Gastrocnemius medialis (tissue), 4 donors: ENCODE data around the gene HOXA3. TPM values are rescaled to one million over a fixed set of nuclear protein-coding genes. Genes with fewer than 3 reads are reported as not detected.

Experiments used
- ATAC-seq, 2 donors: fragments of 150-250 bp; one replicate each; pipeline ENCODE4 v1.9.1; 2016
- DNase-seq, 2 donors: peaks; one replicate each; pipeline ENCODE4 v3.0.0-alpha.2; 2019
- H3K27ac ChIP-seq, 4 donors: fragments of 200-600 bp; sonication (generic); 1 replicate in 1 of 4; 2 replicates in 3 of 4; pipeline ENCODE4 v1.5.1; 2016 to 2018; ENCODE audit warnings: mild to moderate bottlenecking in 2 of 4, moderate library complexity in 1 of 4
- H3K27me3 ChIP-seq, 3 donors: fragments of 200-600 bp; sonication (generic) in 2 of 3; 1 replicate in 1 of 3; 2 replicates in 2 of 3; pipeline versions ENCODE4 v1.5.1 to v1.6.0; 2016 to 2019; ENCODE audit warnings: mild to moderate bottlenecking in 1 of 3, moderate library complexity in 1 of 3
- H3K36me3 ChIP-seq, 2 donors: fragments of 200-600 bp; sonication (generic) in 1 of 2; one replicate each; pipeline ENCODE4 v1.5.1; 2017 to 2018
- H3K4me1 ChIP-seq, 2 donors: fragments of 200-600 bp; sonication (generic) in 1 of 2; one replicate each; pipeline ENCODE4 v1.5.1; 2016 to 2017; ENCODE audit warnings: mild to moderate bottlenecking in 2 of 2
- H3K4me3 ChIP-seq, 4 donors: fragments of 200-600 bp; sonication (generic) in 3 of 4; 1 replicate in 1 of 4; 2 replicates in 3 of 4; pipeline ENCODE4 v1.5.1; 2016 to 2019; ENCODE audit warnings: mild to moderate bottlenecking in 2 of 4
- H3K9me3 ChIP-seq, 3 donors: fragments of 200-600 bp; sonication (generic) in 2 of 3; 1 replicate in 1 of 3; 2 replicates in 2 of 3; pipeline ENCODE4 v1.5.1; 2016 to 2019
- POLR2A ChIP-seq, 2 donors: fragments of 450-650 bp; IDR thresholded peaks; one replicate each; pipeline ENCODE4 v1.6.1; 2017; ENCODE audit warnings: antibody characterized with exemption in 2 of 2, mild to moderate bottlenecking in 2 of 2, moderate library complexity in 2 of 2
- in situ Hi-C, 4 donors: fragments of 200-750 bp; cut with MboI; loops; one replicate each; pipeline versions ENCODE4 v1.15.0 to v1.8.0; 2017; ENCODE audit warnings: low sequenced_read_pairs in 4 of 4
- intact Hi-C: fragments of 100-400 bp; cut with DNase I; formaldehyde crosslinking; loops from one replicate; pipeline ENCODE4 v1.15.1; 2023; ENCODE audit warnings: low total_unique reads
- total RNA-seq, 4 donors: library from RNA; depleted of rRNA; stranded (reverse); fragments of >200 nt; gene quantifications; one replicate each; pipeline versions ENCODE4 v1.1.0 to v1.2.3, GENCODE V29; 2016
- TF ChIP-seq, protein P1 (sequence below), 5 experiments: fragments of 450-650 bp in 3 of 5; fragments of 200-600 bp in 2 of 5; sonication (generic) in 2 of 5; IDR thresholded peaks in 4 of 5; conservative IDR thresholded peaks in 1 of 5; 1 replicate in 4 of 5; 2 replicates in 1 of 5; pipeline ENCODE4 v1.5.1; 2016 to 2019; ENCODE audit warnings: antibody characterized with exemption in 5 of 5, mild to moderate bottlenecking in 3 of 5, moderate library complexity in 3 of 5

Gene HOXA3
- total RNA-seq, 4 donors from 2014 or later = 0.53 to 6.2 (median 3.0) TPM

DNA sequence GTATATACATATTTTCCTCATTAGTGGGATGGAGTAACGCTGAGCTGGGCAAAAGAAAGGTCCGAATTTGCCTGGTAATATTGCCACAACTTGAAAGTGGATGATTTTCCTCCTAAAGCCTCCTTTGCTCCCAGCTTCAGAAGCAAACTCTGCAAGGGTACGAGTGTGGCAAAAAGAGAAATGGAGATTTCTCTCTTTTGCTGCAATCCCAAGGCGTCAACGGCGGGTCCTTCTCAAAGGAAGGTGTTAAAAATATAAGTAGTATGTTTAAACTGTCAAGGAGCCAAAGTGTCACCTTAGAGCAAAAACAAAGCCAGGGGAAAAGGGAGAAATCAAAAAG, 37.5 kb downstream of the HOXA3 start:
- DNase-seq (no peak), ATAC-seq (no peak)
- Histone ChIP-seq H3K27ac (peak overlapping the region; percentile 55 to 87 (median 82)), H3K27me3 (no peaks in the 10 kb centered on the region), H3K4me3 (peak overlapping the region; percentile 7 to 43 (median 29)), H3K9me3 (no peaks in the 10 kb centered on the region), H3K4me1 (peaks cover 21 to 35% of the 10 kb centered on the region in 2 donors), H3K36me3 (no peaks in the 10 kb centered on the region)
- intact Hi-C loops (no loop called here), in situ Hi-C loops (no loop called here)
- no peak for TF ChIP-seq POLR2A (IDR thresholded peaks at IDR 0.05)
- TF ChIP-seq, protein P1, sequence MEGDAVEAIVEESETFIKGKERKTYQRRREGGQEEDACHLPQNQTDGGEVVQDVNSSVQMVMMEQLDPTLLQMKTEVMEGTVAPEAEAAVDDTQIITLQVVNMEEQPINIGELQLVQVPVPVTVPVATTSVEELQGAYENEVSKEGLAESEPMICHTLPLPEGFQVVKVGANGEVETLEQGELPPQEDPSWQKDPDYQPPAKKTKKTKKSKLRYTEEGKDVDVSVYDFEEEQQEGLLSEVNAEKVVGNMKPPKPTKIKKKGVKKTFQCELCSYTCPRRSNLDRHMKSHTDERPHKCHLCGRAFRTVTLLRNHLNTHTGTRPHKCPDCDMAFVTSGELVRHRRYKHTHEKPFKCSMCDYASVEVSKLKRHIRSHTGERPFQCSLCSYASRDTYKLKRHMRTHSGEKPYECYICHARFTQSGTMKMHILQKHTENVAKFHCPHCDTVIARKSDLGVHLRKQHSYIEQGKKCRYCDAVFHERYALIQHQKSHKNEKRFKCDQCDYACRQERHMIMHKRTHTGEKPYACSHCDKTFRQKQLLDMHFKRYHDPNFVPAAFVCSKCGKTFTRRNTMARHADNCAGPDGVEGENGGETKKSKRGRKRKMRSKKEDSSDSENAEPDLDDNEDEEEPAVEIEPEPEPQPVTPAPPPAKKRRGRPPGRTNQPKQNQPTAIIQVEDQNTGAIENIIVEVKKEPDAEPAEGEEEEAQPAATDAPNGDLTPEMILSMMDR (IDR thresholded peaks at IDR 0.05 in 4 of 5, conservative IDR thresholded peaks at IDR 0.05 in 1 of 5) = no peak

DNA sequence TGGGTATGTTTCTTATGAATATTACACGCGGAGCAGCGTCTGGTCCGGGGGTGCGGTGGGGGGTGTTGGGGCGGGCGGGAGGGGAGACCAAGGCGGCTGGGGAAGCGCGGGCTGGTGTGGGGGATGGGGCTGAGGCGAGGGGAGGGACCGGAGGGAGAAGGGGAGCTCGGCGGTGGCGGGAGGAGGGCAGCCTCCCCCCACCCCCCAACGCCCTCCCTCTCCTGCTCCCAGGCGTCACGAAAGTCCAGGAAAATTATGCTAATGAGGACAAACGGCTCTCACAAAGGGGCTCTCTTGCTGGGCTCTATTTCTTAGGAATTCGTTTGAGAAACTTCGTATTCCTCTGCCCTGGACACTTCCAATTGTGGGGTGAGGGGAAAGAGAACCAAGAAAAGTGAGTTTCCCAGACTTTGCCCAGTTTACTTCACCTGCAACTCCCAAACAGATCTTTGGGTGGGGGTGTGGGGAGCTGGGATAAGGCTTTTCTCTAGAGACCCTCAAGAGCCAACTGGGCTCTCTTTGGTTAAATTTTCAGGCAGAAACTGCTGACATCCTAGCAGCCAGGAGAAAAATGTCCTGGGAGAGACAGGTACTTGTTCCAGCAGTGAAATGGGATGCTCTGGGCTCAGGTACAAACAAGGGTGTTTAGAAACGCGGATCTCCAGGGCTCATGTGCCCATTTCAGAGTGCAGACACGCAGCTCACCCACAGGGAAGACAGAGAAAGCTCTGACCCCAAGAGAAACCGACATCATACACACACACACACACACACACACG, 38.2 kb downstream of the HOXA3 start:
- TF ChIP-seq, protein P1 (IDR thresholded peaks at IDR 0.05 in 4 of 5, conservative IDR thresholded peaks at IDR 0.05 in 1 of 5) = no peak
- TF ChIP-seq POLR2A (IDR thresholded peaks at IDR 0.05) = peak in 1 of 2 donors; percentile 7
- H3K36me3 ChIP-seq = no peaks in the 10 kb centered on the region
- in situ Hi-C loops (no loop called here), intact Hi-C loops (no loop called here)
- ATAC-seq (no peak), DNase-seq (no peak)
- peak overlapping the region; percentile 53 to 66 (median 58) for H3K4me3 ChIP-seq
- H3K4me1 ChIP-seq = peaks cover 21 to 30% of the 10 kb centered on the region in 2 donors
- no peaks in the 10 kb centered on the region for H3K9me3 ChIP-seq
- no peaks in the 10 kb centered on the region for H3K27me3 ChIP-seq
- peak overlapping the region; percentile 79 to 87 (median 82) for H3K27ac ChIP-seq

DNA sequence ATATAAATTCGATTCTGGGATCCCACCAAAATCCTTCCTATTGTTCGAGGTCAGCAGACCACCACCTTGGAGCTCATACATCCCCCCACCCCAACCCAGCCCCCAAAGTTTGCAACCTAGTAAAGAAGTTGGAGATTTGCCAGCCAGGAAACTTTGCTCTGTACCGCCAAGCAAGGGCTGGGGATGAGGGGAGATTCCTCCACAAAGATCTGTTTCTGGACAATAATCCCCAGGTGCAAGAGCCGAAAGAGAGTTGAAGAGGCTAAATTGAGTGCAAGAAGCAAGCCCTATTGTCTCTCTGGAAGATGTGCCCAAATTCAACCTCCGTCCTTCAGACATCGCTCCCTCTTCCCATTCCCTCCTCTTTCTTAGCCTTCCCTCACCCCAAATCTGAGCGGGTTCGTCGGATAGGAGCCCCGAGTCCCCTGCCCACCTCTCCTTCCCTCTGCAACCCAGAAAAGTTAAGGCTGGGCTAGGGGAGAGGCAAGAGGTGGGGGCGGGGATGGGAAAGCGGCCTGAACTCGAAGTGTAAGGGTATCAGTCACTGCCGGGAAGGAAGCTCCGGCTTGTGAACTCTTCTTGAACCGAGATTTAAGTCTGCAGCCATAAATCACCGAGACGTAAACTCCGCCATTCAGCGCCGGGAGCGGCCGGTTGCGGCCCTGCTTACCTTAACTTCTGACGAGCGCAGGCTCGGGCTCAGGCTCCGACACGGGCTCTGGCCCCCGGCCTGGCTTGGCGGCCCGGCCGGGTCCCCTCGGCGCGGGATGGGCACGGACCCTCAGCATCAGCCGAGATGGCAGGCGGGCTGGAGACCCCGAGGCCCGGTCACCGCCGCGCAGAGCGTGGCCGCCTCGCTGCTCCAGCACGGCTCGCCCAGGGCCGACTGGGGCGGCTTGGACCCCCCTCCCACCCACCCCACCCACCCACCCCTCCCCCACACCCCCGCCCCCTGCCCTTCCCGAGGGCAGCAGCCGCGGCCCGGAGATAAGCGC, 39.1 kb downstream of the HOXA3 start:
- TF ChIP-seq, protein P1 (IDR thresholded peaks at IDR 0.05 in 4 of 5, conservative IDR thresholded peaks at IDR 0.05 in 1 of 5) = no peak
- no peak for TF ChIP-seq POLR2A (IDR thresholded peaks at IDR 0.05)
- Histone ChIP-seq H3K27ac (peak overlapping the region; percentile 79 to 87 (median 82)), H3K36me3 (no peaks in the 10 kb centered on the region), H3K4me3 (peak overlapping the region; percentile 53 to 66 (median 58)), H3K4me1 (peaks cover 21 to 30% of the 10 kb centered on the region in 2 donors), H3K9me3 (no peaks in the 10 kb centered on the region), H3K27me3 (no peaks in the 10 kb centered on the region)
- intact Hi-C loops = no loop called here
- in situ Hi-C loops = no loop called here
- DNase-seq (no peak), ATAC-seq (peak; percentile 49 to 67)

DNA sequence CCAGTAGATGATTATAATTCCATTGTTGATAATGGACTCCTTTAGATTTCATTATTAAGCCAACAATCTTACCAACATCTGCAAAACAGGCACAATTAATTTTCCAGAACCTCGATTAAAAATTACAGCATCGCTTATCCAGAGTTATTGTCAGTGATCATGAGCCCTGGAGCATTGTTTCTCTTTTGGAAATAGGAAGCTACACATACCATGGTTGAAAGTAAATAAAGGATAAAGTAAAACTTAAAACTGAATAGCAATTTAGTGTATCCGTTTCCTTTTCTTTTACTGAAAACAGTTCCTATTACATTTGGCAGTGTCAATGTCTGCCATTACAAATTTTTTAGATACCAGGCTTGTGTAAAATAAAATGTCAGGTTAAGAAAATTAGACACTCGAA, 40.0 kb downstream of the HOXA3 start:
- ATAC-seq (no peak), DNase-seq (no peak)
- peak overlapping the region; percentile 66 to 87 (median 82) for H3K27ac ChIP-seq
- H3K9me3 ChIP-seq = no peaks in the 10 kb centered on the region
- intact Hi-C loops = no loop called here
- in situ Hi-C loops = no loop called here
- no peaks in the 10 kb centered on the region for H3K36me3 ChIP-seq
- H3K27me3 ChIP-seq = no peaks in the 10 kb centered on the region
- peaks cover 21 to 30% of the 10 kb centered on the region in 2 donors for H3K4me1 ChIP-seq
- peak overlapping the region in 1 of 4 donors; percentile 53 for H3K4me3 ChIP-seq
- TF ChIP-seq POLR2A (IDR thresholded peaks at IDR 0.05) = no peak
